GM18520 (cell line): ENCODE data around the gene CST11.

Source experiments
- ATAC-seq: cut with Tn5 transposase; IDR thresholded peaks from one replicate; pipeline ENCODE4 v1.9.1; 2021; ENCODE audit not compliant: unreplicated experiment

Gene CST11

GRCh38 chr20:23420943-23421931 is 31.4 kb downstream of the CST11 start, which contains the start of gene NAPB:
TSS of gene NAPB (minus strand) at chr20:23421488. CDS start at chr20:23421402, 86 bp downstream.
- peak; percentile 96 for ATAC-seq

DNA sequence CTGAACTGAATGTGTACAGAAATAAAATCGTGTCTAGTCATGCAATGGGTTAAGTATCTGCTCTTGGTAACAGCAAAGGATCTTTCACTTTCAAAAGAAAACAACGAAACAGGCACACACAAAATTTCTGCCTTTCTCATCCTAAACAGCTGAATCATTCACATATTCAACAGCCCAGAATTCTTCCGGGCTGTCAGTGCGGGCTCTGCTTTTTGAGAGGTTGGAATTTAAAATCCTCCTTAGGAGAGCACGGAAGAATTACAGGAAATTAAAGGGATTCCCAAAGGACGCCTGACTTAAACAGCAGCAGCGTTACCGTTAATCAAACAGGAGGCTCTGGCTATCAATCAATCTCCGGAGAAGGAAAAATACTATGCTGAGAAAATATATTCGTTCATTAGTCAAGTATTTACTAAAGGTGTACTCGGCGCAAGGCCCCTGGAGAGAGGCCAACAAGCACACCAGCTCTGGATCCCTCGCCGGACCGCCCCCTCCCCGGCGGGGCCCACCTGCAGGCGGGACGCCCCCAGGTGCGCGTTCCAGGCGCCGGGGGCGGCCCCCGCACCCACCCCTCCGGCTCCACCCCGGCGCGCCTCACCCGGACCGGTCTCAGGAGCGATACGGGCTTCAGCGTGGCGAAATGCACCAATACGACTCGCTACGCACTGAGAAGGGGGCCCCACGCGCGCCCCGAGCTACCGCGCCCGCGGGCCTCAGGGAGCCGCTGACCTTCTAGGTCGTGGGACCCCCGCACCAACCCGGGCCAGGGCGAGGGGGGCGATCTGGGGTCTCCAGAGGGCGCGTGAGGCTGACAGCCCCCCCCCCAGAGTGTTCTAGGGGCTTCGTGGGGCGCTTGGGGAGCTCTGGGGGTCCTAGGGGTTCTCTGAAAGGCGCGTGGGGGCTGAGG is 32.4 kb downstream of the CST11 start:
- no peak for ATAC-seq

DNA sequence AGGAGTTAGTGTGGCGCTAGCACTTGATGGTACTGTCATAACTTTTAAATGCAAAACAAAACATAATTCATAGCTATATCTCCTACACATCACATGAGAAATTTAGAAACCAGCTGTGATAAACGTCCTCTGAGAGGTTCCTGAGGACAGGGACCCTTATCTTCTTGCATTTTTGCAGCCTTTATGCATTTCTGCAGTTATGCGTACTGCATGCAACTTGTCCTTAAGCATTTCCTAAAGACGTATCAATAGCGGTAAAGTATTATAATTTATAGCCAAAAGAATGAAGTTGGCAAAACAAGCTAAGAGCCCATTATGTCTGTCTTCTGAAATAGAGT is 33.0 kb downstream of the CST11 start:
- no peak for ATAC-seq

DNA sequence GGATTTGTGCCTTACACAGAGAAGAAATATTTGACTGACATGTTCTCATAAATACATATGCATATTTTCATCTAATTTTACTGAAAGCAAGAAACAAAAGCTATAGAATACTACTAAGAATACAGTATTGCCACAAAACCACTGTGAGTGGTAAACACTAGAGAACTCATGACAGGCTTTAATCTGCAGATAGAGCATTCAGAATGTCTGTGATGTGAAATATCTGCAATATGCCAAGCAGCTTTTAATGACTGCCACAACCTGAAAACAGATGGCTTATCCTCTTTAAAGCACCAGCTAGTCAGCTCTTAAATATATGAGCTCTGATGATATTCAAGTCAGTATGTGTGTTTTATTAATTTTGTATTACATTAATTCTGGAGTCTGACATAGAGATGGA is 34.8 kb downstream of the CST11 start:
- ATAC-seq, result no peak

DNA sequence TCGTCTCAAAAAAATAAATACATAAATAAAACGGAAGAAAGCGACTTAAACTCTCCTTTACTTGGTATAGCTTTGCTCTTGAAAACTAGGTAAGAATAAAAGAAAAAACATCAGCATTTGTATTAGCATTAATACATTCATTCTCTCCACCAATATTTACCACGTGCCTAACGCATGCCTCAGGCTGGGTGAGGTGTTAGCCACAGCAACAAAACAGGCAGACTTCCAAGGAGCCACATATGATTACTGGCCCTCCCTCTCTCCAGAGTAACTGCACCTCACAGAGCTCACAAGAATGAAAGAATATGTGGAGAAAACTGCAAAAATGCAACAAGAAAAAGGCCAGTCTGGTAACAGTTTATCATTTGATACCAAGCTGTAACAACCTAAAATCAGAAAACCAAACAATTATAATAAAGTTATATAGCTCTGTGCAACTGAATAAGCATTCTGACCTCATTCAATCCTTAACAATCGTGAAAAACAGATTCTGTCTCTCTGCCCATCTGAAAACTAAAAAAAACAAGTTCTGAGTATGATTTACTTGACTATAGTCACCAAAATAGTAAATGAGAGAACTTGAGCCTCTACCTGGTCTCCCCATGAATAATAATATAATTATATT is 36.6 kb downstream of the CST11 start:
- no peak for ATAC-seq

DNA sequence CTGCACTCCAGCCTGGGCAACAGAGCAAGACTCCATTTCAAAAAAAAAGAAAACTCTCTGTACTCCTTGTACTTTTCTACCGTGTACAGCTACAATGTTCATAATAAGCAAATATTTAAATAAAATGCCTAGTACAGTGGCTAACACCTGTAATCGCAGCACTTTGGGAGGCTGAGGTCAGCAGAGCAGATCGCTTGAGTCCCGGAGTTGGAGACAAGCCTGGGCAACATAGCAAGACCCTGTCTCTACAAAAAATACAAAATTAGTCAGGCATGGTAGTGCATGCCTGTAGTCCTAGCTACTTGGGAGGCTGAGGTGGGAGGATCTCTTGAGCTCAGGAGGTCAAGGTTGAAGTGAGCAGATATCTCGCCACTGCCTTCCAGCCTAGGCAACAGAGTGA is 37.1 kb downstream of the CST11 start:
- ATAC-seq, result no peak

DNA sequence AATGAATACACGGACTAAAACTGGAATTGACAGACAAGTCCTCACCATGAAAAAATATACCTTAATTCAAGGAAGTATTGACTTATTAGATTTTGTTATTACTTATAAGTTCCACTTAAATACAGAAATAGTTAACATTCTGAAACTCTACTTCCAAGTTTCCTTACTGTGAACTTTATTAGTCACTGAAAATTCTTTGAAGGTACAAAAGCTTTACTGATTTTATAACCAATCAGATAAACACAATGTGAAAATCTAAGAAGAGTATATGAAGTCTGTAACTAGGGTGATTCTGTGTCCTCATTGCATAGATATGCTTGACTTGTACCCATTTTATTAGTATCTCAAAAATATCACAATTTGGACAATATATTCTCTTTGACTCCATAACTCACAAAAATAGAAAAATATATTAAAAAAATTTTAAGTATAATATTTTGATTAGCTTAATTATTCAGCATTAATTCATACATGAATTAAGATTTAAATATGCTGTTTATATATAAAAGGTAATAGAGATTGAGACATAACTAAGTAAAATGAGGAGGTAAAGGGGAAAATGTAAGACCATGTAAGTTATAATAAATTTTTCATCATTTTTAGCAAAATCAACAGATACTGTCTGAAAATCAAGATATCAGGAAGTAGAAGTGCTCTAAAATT is 38.0 kb downstream of the CST11 start:
- ATAC-seq, result no peak

DNA sequence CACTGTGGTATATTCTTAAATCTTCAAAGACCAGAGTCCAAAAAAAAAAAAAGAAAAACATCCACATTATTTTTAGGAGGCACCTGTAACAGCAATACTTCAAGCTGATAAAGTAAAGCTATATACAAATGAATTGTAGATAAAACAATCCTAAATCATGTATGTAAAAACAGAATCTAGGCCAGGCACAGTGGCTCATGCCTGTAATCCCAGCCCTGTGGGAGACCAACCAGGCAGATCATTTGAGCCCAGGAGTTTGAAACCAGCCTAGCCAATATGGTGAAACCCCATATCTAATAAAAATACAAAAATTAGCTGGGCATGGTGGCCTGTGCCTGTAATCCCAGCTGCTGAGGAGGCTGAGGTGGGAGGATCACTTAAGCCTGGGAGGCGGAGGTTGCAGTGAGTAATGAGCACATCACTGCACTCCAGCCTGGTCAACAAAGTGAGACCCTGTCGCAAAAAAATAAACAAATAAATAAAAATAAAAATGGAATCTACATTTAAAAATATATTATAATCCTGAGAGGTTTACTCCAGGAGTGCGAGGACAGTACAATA is 38.7 kb downstream of the CST11 start:
- ATAC-seq, result no peak

GRCh38 chr20:23412026-23412425 is 40.6 kb downstream of the CST11 start:
- ATAC-seq, result no peak

DNA sequence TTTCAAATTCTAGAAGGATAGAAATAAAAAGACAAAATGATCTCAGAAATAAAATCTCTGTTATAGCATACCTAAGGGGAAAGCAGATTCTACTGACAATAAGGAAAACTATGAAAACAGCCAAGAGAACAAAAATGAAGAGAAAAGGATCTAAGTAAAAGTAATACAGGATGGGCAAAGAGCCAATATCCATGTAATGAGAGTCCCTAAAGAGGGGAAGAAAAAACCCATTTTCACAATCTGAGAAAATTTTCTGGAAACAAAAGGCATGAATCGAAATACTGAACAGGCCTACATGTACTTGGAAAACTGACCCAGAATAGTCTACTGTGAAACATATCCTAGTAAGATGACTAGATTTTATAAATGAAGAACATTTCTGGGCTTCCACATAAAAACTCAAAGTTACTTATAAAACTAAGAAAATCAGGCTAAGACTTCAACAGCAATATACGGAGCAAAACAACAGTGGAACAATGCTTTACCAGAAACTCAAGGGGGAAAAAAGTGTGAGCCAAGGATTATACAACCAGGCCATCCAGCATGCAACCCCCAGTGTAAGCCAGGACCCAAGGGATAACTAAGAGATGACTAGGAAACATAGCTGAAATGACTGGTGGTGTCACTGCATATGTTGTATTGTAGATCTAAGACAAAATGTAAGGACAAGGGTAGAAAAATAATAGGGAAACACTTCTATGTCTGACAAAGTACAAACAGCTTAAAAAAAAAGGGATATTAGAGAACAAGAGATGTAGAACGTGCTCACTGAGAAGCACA is 41.6 kb downstream of the CST11 start:
- ATAC-seq, result no peak

- ATAC-seq, result no peak
These were observed 42.9 kb downstream of the CST11 start for GRCh38 chr20:23409800-23410199.

- no peak for ATAC-seq
These were observed 43.7 kb downstream of the CST11 start for GRCh38 chr20:23408957-23409356.

- ATAC-seq, result peak; percentile 93
These were observed 44.8 kb downstream of the CST11 start for GRCh38 chr20:23407781-23408464.

DNA sequence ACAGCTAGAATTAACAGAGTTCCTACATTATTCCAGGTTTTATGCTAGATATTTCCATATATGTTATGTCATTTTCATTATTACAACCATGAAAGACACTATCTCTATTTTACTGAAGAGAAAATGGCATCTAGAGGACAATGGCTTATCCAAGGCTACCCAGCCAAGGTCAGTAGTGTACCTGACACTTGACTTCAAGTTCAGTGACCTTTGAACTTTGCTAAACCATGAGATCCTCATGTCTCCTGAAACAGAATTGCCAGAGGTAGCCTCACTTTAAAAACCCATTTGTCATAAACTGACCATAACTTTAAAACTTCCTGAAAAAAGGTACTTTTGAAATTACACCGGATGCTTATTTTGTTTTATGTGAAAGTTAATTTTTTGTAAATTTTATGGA is 45.8 kb downstream of the CST11 start:
- no peak for ATAC-seq

DNA sequence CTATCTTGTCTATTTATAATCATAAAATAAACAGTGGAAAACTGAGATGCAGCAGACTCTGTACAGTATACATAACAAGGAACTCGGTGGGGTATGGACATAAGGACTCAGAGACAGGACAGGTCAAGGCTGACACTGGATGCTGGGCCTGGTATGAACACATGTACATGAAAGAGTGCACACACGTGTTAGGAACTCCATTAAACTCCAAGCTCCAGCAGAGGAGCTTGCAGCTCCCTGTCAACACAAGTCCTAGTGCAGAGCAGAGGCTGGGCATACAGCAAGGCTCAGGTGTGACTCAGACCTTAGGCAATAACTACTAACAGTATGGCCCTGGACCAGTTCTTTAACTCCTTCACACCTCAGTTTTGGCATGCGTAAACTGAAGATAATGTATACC is 48.5 kb downstream of the CST11 start:
- no peak for ATAC-seq

GRCh38 chr20:23403751-23404150 is 48.9 kb downstream of the CST11 start:
- ATAC-seq, result no peak

- no peak for ATAC-seq
These were observed 51.6 kb downstream of the CST11 start for GRCh38 chr20:23401051-23401450.
